Measurements from ENCODE around the gene POLL. TPM values are rescaled to one million over a fixed set of nuclear protein-coding genes. Genes with fewer than 3 reads are reported as not detected.

The POLL gene
- total and polyA plus RNA-seq, 2 donors (not counting 3 experiments of a cell fraction or from before 2014, with no cell fraction given): 34.3 to 42.3 TPM

DNA sequence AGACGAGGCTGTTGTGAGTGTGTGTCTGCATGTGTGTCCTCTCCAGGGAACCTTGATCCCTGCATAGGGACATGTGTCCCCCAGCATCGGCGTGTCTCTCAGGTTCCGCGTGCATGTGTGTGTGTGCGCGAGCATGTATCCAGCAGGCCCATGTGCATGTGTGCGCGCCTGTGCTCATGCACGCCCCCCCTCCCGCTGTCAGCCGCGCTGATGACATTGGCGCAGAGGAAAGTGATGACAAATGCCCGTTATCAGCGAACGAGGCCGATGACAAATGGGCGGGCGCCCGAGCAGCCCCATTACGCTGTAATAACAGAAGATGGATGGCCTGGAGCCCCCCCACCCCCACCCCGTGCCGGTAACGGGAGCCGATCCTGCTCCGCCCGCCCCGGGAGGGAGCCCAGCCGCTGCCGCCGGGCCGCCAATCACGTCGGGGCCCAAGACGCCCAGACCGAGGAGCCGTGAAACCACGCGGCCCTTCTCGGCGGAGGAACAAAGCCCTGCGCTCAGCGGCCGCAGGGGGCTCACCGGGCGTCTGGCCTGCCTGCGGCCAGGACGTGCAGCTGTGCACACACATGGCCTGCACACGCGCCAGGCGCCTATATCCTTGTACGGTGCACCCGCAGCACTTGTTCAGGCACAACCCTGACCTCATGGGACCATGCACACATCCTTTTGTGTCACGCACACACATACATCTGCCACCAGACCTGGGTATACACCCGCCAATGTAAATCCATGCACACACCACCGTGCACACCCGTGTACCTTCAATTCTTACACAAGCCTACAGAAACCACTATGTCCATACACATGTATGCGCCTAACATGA lies 21.5 kb downstream of the POLL start:
- dilution Hi-C loops (cut with MboI; ENCODE audit: extremely low pct_ligation_motif_present, low sequenced_read_pairs) (no loop called here), intact Hi-C loops (cut with micrococcal nuclease) (no loop called here)
- H4K20me1 ChIP-seq (replicated peaks; ENCODE audit: control insufficient read depth, extremely low read depth, insufficient read depth, low read length): no peaks in the 10 kb centered on the region
- no peaks in the 10 kb centered on the region for H3K9me3 ChIP-seq (replicated peaks; ENCODE audit: control insufficient read depth, insufficient read depth, low read length)
- H3K27ac ChIP-seq (ENCODE audit: insufficient read depth, low read depth, low read length): no peak overlapping the region
- ChIA-PET POLR2A (no interaction called here), CTCF (no interaction called here)
- no peaks in the 10 kb centered on the region for H3K36me3 ChIP-seq (ENCODE audit: control insufficient read depth in 2 of 2, extremely low read depth in 1 of 2, insufficient read depth in 2 of 2, low read length in 2 of 2)
- H3K4me1 ChIP-seq (ENCODE audit: control insufficient read depth, extremely low read depth, insufficient read depth, low read length): peaks cover 7% of the 10 kb centered on the region
- peak; percentile 14 for DNase-seq (ENCODE audit: low read depth, low spot score)
- H3K9ac ChIP-seq (replicated peaks; ENCODE audit: extremely low read depth, insufficient read depth, low read length): no peak overlapping the region
- H3K79me2 ChIP-seq (ENCODE audit: control insufficient read depth, insufficient read depth, low read length): no peaks in the 10 kb centered on the region
- no peaks in the 10 kb centered on the region for H3K9me1 ChIP-seq (replicated peaks; ENCODE audit: control insufficient read depth, extremely low read depth, insufficient read depth, low read length)
- BruUV-seq (replicated peaks): no TSS peak
- H3K27me3 ChIP-seq (ENCODE audit: control insufficient read depth in 2 of 2, insufficient read depth in 2 of 2, low read length in 2 of 2): peaks cover 26 to 27% of the 10 kb centered on the region in 2 experiments
- no peak overlapping the region for H3K4me2 ChIP-seq (ENCODE audit: insufficient read depth, low read length)
- peak overlapping the region in 1 of 3 experiments; percentile 6 for H3K4me3 ChIP-seq (replicated peaks in 1 of 3; ENCODE audit: insufficient read depth in 1 of 3, low read depth in 1 of 3, low read length in 3 of 3)
- peak; percentile 57 for TF ChIP-seq EZH2 (IDR thresholded peaks at IDR 0.05; ENCODE audit: borderline replicate concordance, low read depth, low read length, severe bottlenecking)
- TF ChIP-seq JUN (IDR thresholded peaks at IDR 0.05; ENCODE audit: borderline replicate concordance, insufficient read depth, insufficient read length, low read depth): no peak
- FAIRE-seq: no peak
- no peak overlapping the region for H2AFZ ChIP-seq (ENCODE audit: low read depth, low read length)

DNA sequence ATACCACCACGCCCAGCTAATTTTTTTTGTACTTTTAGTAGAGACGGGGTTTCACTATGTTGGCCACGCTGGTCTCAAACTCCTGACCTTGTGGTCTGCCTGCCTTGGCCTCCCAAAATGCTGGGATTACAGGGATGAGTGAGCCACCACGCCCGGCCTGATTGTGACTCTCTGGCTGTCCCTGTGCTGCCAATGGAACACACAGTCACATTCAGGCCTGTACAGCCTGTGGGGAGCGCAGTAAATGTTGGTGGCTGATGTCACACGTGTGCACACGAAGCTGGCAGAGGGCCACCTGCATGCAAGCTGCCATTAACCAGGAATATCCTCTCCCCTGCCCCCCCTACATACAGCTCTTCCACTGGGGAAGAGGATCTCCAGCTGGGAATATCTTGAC lies 22.1 kb downstream of the POLL start:
- dilution Hi-C loops (cut with MboI; ENCODE audit: extremely low pct_ligation_motif_present, low sequenced_read_pairs) (no loop called here), intact Hi-C loops (cut with micrococcal nuclease) (no loop called here)
- Histone ChIP-seq H4K20me1 (replicated peaks; ENCODE audit: control insufficient read depth, extremely low read depth, insufficient read depth, low read length) (no peaks in the 10 kb centered on the region), H3K27ac (ENCODE audit: insufficient read depth, low read depth, low read length) (no peak overlapping the region), H3K9me1 (replicated peaks; ENCODE audit: control insufficient read depth, extremely low read depth, insufficient read depth, low read length) (no peaks in the 10 kb centered on the region), H2AFZ (ENCODE audit: low read depth, low read length) (no peak overlapping the region), H3K36me3 (ENCODE audit: control insufficient read depth in 2 of 2, extremely low read depth in 1 of 2, insufficient read depth in 2 of 2, low read length in 2 of 2) (no peaks in the 10 kb centered on the region), H3K27me3 (ENCODE audit: control insufficient read depth in 2 of 2, insufficient read depth in 2 of 2, low read length in 2 of 2) (peaks cover 26 to 27% of the 10 kb centered on the region in 2 experiments), H3K9ac (replicated peaks; ENCODE audit: extremely low read depth, insufficient read depth, low read length) (no peak overlapping the region), H3K79me2 (ENCODE audit: control insufficient read depth, insufficient read depth, low read length) (no peaks in the 10 kb centered on the region), H3K9me3 (replicated peaks; ENCODE audit: control insufficient read depth, insufficient read depth, low read length) (no peaks in the 10 kb centered on the region), H3K4me1 (ENCODE audit: control insufficient read depth, extremely low read depth, insufficient read depth, low read length) (peaks cover 7% of the 10 kb centered on the region), H3K4me2 (ENCODE audit: insufficient read depth, low read length) (no peak overlapping the region), H3K4me3 (replicated peaks in 1 of 3; ENCODE audit: insufficient read depth in 1 of 3, low read depth in 1 of 3, low read length in 3 of 3) (no peak overlapping the region)
- no peak for FAIRE-seq
- no peak for TF ChIP-seq JUN (IDR thresholded peaks at IDR 0.05; ENCODE audit: borderline replicate concordance, insufficient read depth, insufficient read length, low read depth)
- no peak for TF ChIP-seq POLR2A (IDR thresholded peaks at IDR 0.05; ENCODE audit: low read depth, low read length)
- TF ChIP-seq, protein P1, sequence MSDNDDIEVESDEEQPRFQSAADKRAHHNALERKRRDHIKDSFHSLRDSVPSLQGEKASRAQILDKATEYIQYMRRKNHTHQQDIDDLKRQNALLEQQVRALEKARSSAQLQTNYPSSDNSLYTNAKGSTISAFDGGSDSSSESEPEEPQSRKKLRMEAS (IDR thresholded peaks at IDR 0.05; ENCODE audit: insufficient read depth, insufficient read length): no peak
- TF ChIP-seq MYC (IDR thresholded peaks at IDR 0.05; ENCODE audit: low read depth, low read length): no peak
- TF ChIP-seq FOS (IDR thresholded peaks at IDR 0.05; ENCODE audit: borderline replicate concordance, insufficient read depth, low read length): no peak
- TF ChIP-seq GATA2 (IDR thresholded peaks at IDR 0.05; ENCODE audit: insufficient read depth, insufficient read length, low read depth, low read length): no peak
- TF ChIP-seq POLR2AphosphoS5 (IDR thresholded peaks at IDR 0.05; ENCODE audit: insufficient read depth, low read depth, low read length): no peak
- TF ChIP-seq, protein P2, sequence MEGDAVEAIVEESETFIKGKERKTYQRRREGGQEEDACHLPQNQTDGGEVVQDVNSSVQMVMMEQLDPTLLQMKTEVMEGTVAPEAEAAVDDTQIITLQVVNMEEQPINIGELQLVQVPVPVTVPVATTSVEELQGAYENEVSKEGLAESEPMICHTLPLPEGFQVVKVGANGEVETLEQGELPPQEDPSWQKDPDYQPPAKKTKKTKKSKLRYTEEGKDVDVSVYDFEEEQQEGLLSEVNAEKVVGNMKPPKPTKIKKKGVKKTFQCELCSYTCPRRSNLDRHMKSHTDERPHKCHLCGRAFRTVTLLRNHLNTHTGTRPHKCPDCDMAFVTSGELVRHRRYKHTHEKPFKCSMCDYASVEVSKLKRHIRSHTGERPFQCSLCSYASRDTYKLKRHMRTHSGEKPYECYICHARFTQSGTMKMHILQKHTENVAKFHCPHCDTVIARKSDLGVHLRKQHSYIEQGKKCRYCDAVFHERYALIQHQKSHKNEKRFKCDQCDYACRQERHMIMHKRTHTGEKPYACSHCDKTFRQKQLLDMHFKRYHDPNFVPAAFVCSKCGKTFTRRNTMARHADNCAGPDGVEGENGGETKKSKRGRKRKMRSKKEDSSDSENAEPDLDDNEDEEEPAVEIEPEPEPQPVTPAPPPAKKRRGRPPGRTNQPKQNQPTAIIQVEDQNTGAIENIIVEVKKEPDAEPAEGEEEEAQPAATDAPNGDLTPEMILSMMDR (IDR thresholded peaks at IDR 0.05; ENCODE audit: extremely low read depth in 1 of 2, insufficient read depth in 1 of 2, low read depth in 1 of 2, low read length in 2 of 2): no peak
- no peak for TF ChIP-seq EZH2 (IDR thresholded peaks at IDR 0.05; ENCODE audit: borderline replicate concordance, low read depth, low read length, severe bottlenecking)
- DNase-seq (ENCODE audit: low read depth, low spot score): no peak
- no TSS peak for BruUV-seq (replicated peaks)
- CTCF ChIA-PET: no interaction called here
- POLR2A ChIA-PET: no interaction called here

Measured in endothelial cell of umbilical vein (primary cell).